ENCODE data around the gene EEF1E1. TPM values are rescaled to one million over a fixed set of nuclear protein-coding genes. Genes with fewer than 3 reads are reported as not detected.

EEF1E1 gene
- total RNA-seq, 1 donor from 2014 or later, result 44.5 TPM

DNA sequence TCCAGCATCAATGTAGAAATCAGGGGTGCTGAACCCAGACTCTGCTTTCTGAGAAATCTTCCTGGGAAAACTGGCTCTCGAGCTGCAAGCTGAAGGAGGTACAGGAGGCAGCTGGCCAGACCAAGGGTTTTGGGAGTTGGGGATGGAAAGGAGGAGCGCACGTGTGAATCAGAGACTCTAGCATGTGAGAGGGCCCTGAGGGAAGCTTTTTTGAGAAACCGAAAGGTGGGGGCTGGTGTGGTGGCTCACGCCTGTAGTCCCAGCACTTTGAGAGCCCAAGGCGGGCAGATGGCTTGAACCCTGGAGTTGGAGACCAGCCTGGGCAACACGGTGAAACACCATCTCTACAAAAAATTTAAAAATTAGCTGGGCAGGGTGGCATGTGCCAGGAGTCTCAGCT is 37.1 kb upstream of the EEF1E1 start:
- no peak overlapping the region for H3K27ac Mint-ChIP-seq (ENCODE audit: unreplicated experiment)
- DNase-seq (ENCODE audit: low read depth) (no peak), FAIRE-seq (no peak)
- H3K27ac ChIP-seq (ENCODE audit: low read depth, low read length), result no peak overlapping the region
- no peaks in the 10 kb centered on the region for H3K36me3 ChIP-seq (ENCODE audit: insufficient read depth, low read length)
- H3K4me2 ChIP-seq (ENCODE audit: low read length), result no peak overlapping the region
- H3K4me3 ChIP-seq (ENCODE audit: insufficient read depth, low read depth, low read length), result no peak overlapping the region
- H3K36me3 Mint-ChIP-seq (ENCODE audit: low read depth, unreplicated experiment), result no peaks in the 10 kb centered on the region
- no peaks in the 10 kb centered on the region for H3K9me3 Mint-ChIP-seq (ENCODE audit: unreplicated experiment)
- no peaks in the 10 kb centered on the region for H3K79me2 ChIP-seq (ENCODE audit: insufficient read depth, low read length)
- no peak overlapping the region for H2AFZ ChIP-seq (ENCODE audit: low read depth, low read length)
- H3K27me3 ChIP-seq (ENCODE audit: insufficient read depth, low read length), result no peaks in the 10 kb centered on the region
- no peak for TF ChIP-seq EZH2 (IDR thresholded peaks at IDR 0.05; ENCODE audit: insufficient read depth, low read length)
- TF ChIP-seq, protein P1, sequence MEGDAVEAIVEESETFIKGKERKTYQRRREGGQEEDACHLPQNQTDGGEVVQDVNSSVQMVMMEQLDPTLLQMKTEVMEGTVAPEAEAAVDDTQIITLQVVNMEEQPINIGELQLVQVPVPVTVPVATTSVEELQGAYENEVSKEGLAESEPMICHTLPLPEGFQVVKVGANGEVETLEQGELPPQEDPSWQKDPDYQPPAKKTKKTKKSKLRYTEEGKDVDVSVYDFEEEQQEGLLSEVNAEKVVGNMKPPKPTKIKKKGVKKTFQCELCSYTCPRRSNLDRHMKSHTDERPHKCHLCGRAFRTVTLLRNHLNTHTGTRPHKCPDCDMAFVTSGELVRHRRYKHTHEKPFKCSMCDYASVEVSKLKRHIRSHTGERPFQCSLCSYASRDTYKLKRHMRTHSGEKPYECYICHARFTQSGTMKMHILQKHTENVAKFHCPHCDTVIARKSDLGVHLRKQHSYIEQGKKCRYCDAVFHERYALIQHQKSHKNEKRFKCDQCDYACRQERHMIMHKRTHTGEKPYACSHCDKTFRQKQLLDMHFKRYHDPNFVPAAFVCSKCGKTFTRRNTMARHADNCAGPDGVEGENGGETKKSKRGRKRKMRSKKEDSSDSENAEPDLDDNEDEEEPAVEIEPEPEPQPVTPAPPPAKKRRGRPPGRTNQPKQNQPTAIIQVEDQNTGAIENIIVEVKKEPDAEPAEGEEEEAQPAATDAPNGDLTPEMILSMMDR (IDR thresholded peaks at IDR 0.05; ENCODE audit: insufficient read depth, low read depth, low read length), result no peak
- H3K9ac ChIP-seq (ENCODE audit: low read length), result no peak overlapping the region
- no peaks in the 10 kb centered on the region for H4K20me1 ChIP-seq (ENCODE audit: insufficient read depth, low read length)
- H3K27me3 Mint-ChIP-seq (ENCODE audit: low read depth, unreplicated experiment), result no peaks in the 10 kb centered on the region
- H3K4me1 ChIP-seq (ENCODE audit: insufficient read depth, low read length), result no peaks in the 10 kb centered on the region
- H3K4me3 Mint-ChIP-seq (ENCODE audit: unreplicated experiment), result no peak overlapping the region
- H3K9me3 ChIP-seq (ENCODE audit: insufficient read depth, low read depth, low read length), result no peaks in the 10 kb centered on the region
- peaks cover 3% of the 10 kb centered on the region for H3K4me1 Mint-ChIP-seq (ENCODE audit: low read depth, unreplicated experiment)

DNA sequence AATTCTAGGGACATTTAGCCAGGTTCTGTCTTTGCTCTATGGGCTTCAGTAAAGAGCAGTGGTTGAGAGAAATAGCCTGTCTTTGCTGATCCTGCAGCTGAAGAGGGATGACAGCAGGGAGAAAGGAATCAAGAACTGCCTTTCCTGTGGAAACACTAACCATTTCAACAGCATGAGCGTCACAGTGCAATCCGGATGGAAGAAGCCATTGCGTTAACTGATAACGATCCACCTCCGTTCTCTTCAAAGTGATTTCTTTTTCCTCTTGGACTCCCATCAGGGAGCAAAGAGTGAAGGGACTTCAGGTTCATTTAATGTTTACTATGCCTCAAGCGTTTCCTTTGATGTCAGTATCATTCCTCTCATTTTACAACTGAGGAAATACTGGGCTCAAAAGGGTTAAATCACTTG is 35.2 kb upstream of the EEF1E1 start:
- no peaks in the 10 kb centered on the region for H3K36me3 Mint-ChIP-seq (ENCODE audit: low read depth, unreplicated experiment)
- peaks cover 3% of the 10 kb centered on the region for H3K4me1 Mint-ChIP-seq (ENCODE audit: low read depth, unreplicated experiment)
- Histone ChIP-seq H3K9ac (ENCODE audit: low read length) (no peak overlapping the region), H3K27ac (ENCODE audit: low read depth, low read length) (no peak overlapping the region), H3K4me1 (ENCODE audit: insufficient read depth, low read length) (no peaks in the 10 kb centered on the region), H2AFZ (ENCODE audit: low read depth, low read length) (no peak overlapping the region), H4K20me1 (ENCODE audit: insufficient read depth, low read length) (no peaks in the 10 kb centered on the region), H3K27me3 (ENCODE audit: insufficient read depth, low read length) (no peaks in the 10 kb centered on the region), H3K36me3 (ENCODE audit: insufficient read depth, low read length) (no peaks in the 10 kb centered on the region), H3K79me2 (ENCODE audit: insufficient read depth, low read length) (no peaks in the 10 kb centered on the region), H3K4me3 (ENCODE audit: insufficient read depth, low read depth, low read length) (no peak overlapping the region), H3K9me3 (ENCODE audit: insufficient read depth, low read depth, low read length) (no peaks in the 10 kb centered on the region), H3K4me2 (ENCODE audit: low read length) (no peak overlapping the region)
- H3K27ac Mint-ChIP-seq (ENCODE audit: unreplicated experiment), result no peak overlapping the region
- no peak for DNase-seq (ENCODE audit: low read depth)
- no peak for FAIRE-seq
- H3K9me3 Mint-ChIP-seq (ENCODE audit: unreplicated experiment), result no peaks in the 10 kb centered on the region
- no peak overlapping the region for H3K4me3 Mint-ChIP-seq (ENCODE audit: unreplicated experiment)
- TF ChIP-seq EZH2 (IDR thresholded peaks at IDR 0.05; ENCODE audit: insufficient read depth, low read length), result no peak
- TF ChIP-seq, protein P1 (IDR thresholded peaks at IDR 0.05; ENCODE audit: insufficient read depth, low read depth, low read length), result no peak
- H3K27me3 Mint-ChIP-seq (ENCODE audit: low read depth, unreplicated experiment), result no peaks in the 10 kb centered on the region

DNA sequence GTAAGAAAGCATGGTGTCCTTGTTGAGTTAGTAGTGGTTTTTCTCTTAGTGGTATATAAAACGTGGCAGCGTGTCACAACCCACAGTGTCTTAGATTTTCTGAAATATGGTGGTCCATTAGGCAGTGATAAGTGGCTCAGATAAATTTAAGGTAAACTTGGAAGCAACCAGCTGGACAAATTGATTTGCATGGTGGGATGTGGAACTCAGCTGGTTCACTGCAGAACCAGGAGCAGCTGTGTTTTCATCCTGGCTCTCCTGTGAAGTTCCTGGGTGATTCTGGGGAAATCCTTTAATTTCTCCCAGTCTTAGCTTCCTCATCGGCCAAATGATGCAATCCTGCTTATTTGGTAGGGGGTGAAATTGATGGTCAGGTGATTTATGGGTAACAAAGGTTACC is 32.9 kb upstream of the EEF1E1 start:
- Mint-ChIP-seq H3K36me3 (ENCODE audit: low read depth, unreplicated experiment) (no peaks in the 10 kb centered on the region), H3K4me3 (ENCODE audit: unreplicated experiment) (no peak overlapping the region), H3K4me1 (ENCODE audit: low read depth, unreplicated experiment) (peaks cover 3% of the 10 kb centered on the region), H3K9me3 (ENCODE audit: unreplicated experiment) (no peaks in the 10 kb centered on the region), H3K27ac (ENCODE audit: unreplicated experiment) (no peak overlapping the region), H3K27me3 (ENCODE audit: low read depth, unreplicated experiment) (peaks cover 1% of the 10 kb centered on the region)
- Histone ChIP-seq H3K4me2 (ENCODE audit: low read length) (no peak overlapping the region), H3K9me3 (ENCODE audit: insufficient read depth, low read depth, low read length) (no peaks in the 10 kb centered on the region), H2AFZ (ENCODE audit: low read depth, low read length) (no peak overlapping the region), H3K79me2 (ENCODE audit: insufficient read depth, low read length) (no peaks in the 10 kb centered on the region), H3K27ac (ENCODE audit: low read depth, low read length) (no peak overlapping the region), H3K9ac (ENCODE audit: low read length) (no peak overlapping the region), H3K4me1 (ENCODE audit: insufficient read depth, low read length) (no peaks in the 10 kb centered on the region), H3K27me3 (ENCODE audit: insufficient read depth, low read length) (peaks cover 4% of the 10 kb centered on the region), H4K20me1 (ENCODE audit: insufficient read depth, low read length) (no peaks in the 10 kb centered on the region), H3K36me3 (ENCODE audit: insufficient read depth, low read length) (no peaks in the 10 kb centered on the region), H3K4me3 (ENCODE audit: insufficient read depth, low read depth, low read length) (no peak overlapping the region)
- FAIRE-seq (no peak), DNase-seq (ENCODE audit: low read depth) (no peak)
- TF ChIP-seq, protein P1 (IDR thresholded peaks at IDR 0.05; ENCODE audit: insufficient read depth, low read depth, low read length), result no peak
- no peak for TF ChIP-seq EZH2 (IDR thresholded peaks at IDR 0.05; ENCODE audit: insufficient read depth, low read length)
